PC-9 (cell line): ENCODE data around the gene TMEM183A. TPM values are rescaled to one million over a fixed set of nuclear protein-coding genes. Genes with fewer than 3 reads are reported as not detected.

ENCODE experiments used
- BruUV-seq: library from RNA; stranded (reverse); fragments of 400-500 nt; replicated peaks from 2 replicates; lab custom pipeline; 2021; lab: Mats Ljungman, UMichigan
- CTCF ChIA-PET: fragments of 300-600 bp; sonication (Branson Sonifier 250); formaldehyde crosslinking; loops from one replicate; lab custom pipeline; 2022; ENCODE audit warnings: antibody characterized with exemption; lab: Charles Lee
- POLR2A ChIA-PET: fragments of 300-600 bp; sonication (Branson Sonifier 250); formaldehyde crosslinking; loops from one replicate; lab custom pipeline; 2022; ENCODE audit warnings: antibody characterized with exemption; ENCODE audit not compliant: unreplicated experiment; lab: Charles Lee
- DNase-seq, 2 experiments: peaks; one replicate each; pipeline versions ENCODE4 v3.0.0 to v3.0.0-alpha.2; 2015 to 2022; ENCODE audit warnings: mixed read lengths in 1 of 2
- H2AFZ ChIP-seq: fragments of 200-600 bp; sonication (generic); 2 replicates; pipeline ENCODE4 v1.8.1; 2017; ENCODE audit warnings: antibody characterized with exemption
- H3F3A ChIP-seq: fragments of 200-600 bp; sonication (generic); 2 replicates; pipeline ENCODE4 v1.8.1; 2017; ENCODE audit warnings: antibody characterized with exemption, mild to moderate bottlenecking, low read depth; ENCODE audit not compliant: insufficient read depth
- H3K27ac ChIP-seq: fragments of 200-600 bp; sonication (generic); 2 replicates; pipeline ENCODE4 v1.6.1; 2016; ENCODE audit warnings: mixed run types
- H3K27me3 ChIP-seq: fragments of 200-600 bp; sonication (generic); 2 replicates; pipeline ENCODE4 v1.6.1; 2016; ENCODE audit warnings: low read depth, mixed run types; ENCODE audit not compliant: insufficient read depth
- H3K36me3 ChIP-seq: fragments of 200-600 bp; sonication (generic); 2 replicates; pipeline ENCODE4 v1.6.1; 2016; ENCODE audit warnings: low read depth, mixed run types
- H3K4me1 ChIP-seq: fragments of 200-600 bp; sonication (generic); replicated peaks from 2 replicates; pipeline ENCODE4 v1.6.1; 2016; ENCODE audit warnings: mixed run types; ENCODE audit not compliant: insufficient read depth
- H3K4me2 ChIP-seq: fragments of 200-600 bp; sonication (generic); 2 replicates; pipeline ENCODE4 v1.6.1; 2017; ENCODE audit warnings: mixed run types
- H3K4me3 ChIP-seq: fragments of 200-600 bp; sonication (generic); 2 replicates; pipeline ENCODE4 v1.6.1; 2016; ENCODE audit warnings: mixed run types
- H3K79me2 ChIP-seq: fragments of 200-600 bp; sonication (generic); 2 replicates; pipeline ENCODE4 v1.6.1; 2017; ENCODE audit warnings: low read depth, mixed run types
- H3K9me2 ChIP-seq: fragments of 200-600 bp; sonication (generic); 2 replicates; pipeline ENCODE4 v1.8.1; 2017; ENCODE audit warnings: mild to moderate bottlenecking; ENCODE audit not compliant: insufficient read depth
- H3K9me3 ChIP-seq: fragments of 200-600 bp; sonication (generic); 2 replicates; pipeline ENCODE4 v1.8.1; 2016; ENCODE audit warnings: low read depth; ENCODE audit not compliant: insufficient read depth
- H4K20me1 ChIP-seq: fragments of 200-600 bp; sonication (generic); 2 replicates; pipeline ENCODE4 v1.8.1; 2017; ENCODE audit not compliant: insufficient read depth
- CTCF ChIP-seq: fragments of 200-600 bp; sonication (generic); conservative IDR thresholded peaks from 2 replicates; pipeline ENCODE4 v1.6.1; 2017; ENCODE audit warnings: mixed run types, antibody characterized with exemption, mild to moderate bottlenecking, moderate library complexity
- EZH2 ChIP-seq: fragments of 200-600 bp; sonication (generic); IDR thresholded peaks from 2 replicates; pipeline ENCODE4 v1.8.0; 2017; ENCODE audit warnings: antibody characterized with exemption, low read depth
- intact Hi-C: fragments of 100-400 bp; cut with micrococcal nuclease; formaldehyde crosslinking; loops from one replicate; pipeline ENCODE4 v1.10.0; 2022; ENCODE audit not compliant: unreplicated experiment
- total RNA-seq: library from RNA; stranded (reverse); gene quantifications from 2 replicates; pipeline ENCODE4 v1.2.3, GENCODE V29; 2021

TMEM183A gene
- total RNA-seq, 1 experiment from 2014 or later: 53.5 TPM

- Histone ChIP-seq H3K9me3 (no peaks in the 10 kb centered on the region), H3K27me3 (peaks cover 7% of the 10 kb centered on the region; the same call in 1 of the 2 replicates), H3K79me2 (no peaks in the 10 kb centered on the region), H4K20me1 (no peaks in the 10 kb centered on the region), H2AFZ (no peak overlapping the region), H3K36me3 (no peaks in the 10 kb centered on the region), H3K4me2 (no peak overlapping the region), H3K4me1 (peaks cover 6% of the 10 kb centered on the region; the same call in 1 of the 2 replicates), H3K4me3 (no peak overlapping the region), H3K27ac (no peak overlapping the region), H3K9me2 (no peaks in the 10 kb centered on the region), H3F3A (peaks cover 4% of the 10 kb centered on the region; the same call in 1 of the 2 replicates)
- no peak for DNase-seq
- intact Hi-C loops: no loop called here
- TF ChIP-seq CTCF: no peak
- no peak for TF ChIP-seq EZH2
- POLR2A ChIA-PET: no interaction called here
- no TSS peak for BruUV-seq
- CTCF ChIA-PET: no interaction called here
Measured at GRCh38 chr1:202987255-202987654, 19.9 kb upstream of the TMEM183A start.

GRCh38 chr1:202987922-202988583 is 19.1 kb upstream of the TMEM183A start:
- Histone ChIP-seq H3K79me2 (no peaks in the 10 kb centered on the region), H4K20me1 (no peaks in the 10 kb centered on the region), H3K4me1 (peaks cover 3% of the 10 kb centered on the region; the same call in 1 of the 2 replicates), H3F3A (peaks cover under 1% of the 10 kb centered on the region; the same call in 1 of the 2 replicates), H3K27ac (no peak overlapping the region), H3K9me2 (no peaks in the 10 kb centered on the region), H3K4me2 (no peak overlapping the region), H3K9me3 (no peaks in the 10 kb centered on the region), H3K27me3 (peaks cover 7% of the 10 kb centered on the region; the same call in 1 of the 2 replicates), H2AFZ (no peak overlapping the region), H3K4me3 (no peak overlapping the region), H3K36me3 (no peaks in the 10 kb centered on the region)
- intact Hi-C loops: no loop called here
- CTCF ChIA-PET: no interaction called here
- no peak for DNase-seq
- no TSS peak for BruUV-seq
- POLR2A ChIA-PET: no interaction called here
- no peak for TF ChIP-seq EZH2
- TF ChIP-seq CTCF: no peak

GRCh38 chr1:202989879-202990278 is 17.3 kb upstream of the TMEM183A start:
- intact Hi-C loops: loop anchor here (10.0 kb wide), 1 partner anchor 235 kb away; no protein-coding TSS in a partner anchor
- peaks cover 7% of the 10 kb centered on the region; the same call in 1 of the 2 replicates for H3K27me3 ChIP-seq
- no peaks in the 10 kb centered on the region for H3K36me3 ChIP-seq
- H3K27ac ChIP-seq: no peak overlapping the region
- no peaks in the 10 kb centered on the region for H3K9me2 ChIP-seq
- ChIA-PET CTCF (interaction anchor here (0.6 kb wide), 1 partner anchor 37 kb away, joined by 4 read pairs; no protein-coding TSS in a partner anchor), POLR2A (no interaction called here)
- BruUV-seq: no TSS peak
- no peaks in the 10 kb centered on the region for H3K9me3 ChIP-seq
- H3K4me2 ChIP-seq: no peak overlapping the region
- no peaks in the 10 kb centered on the region for H4K20me1 ChIP-seq
- no peak overlapping the region for H3K4me3 ChIP-seq
- no peaks in the 10 kb centered on the region for H3K79me2 ChIP-seq
- peaks cover 6% of the 10 kb centered on the region for H3K4me1 ChIP-seq
- H3F3A ChIP-seq: no peaks in the 10 kb centered on the region
- H2AFZ ChIP-seq: no peak overlapping the region
- TF ChIP-seq EZH2 (no peak), CTCF (no peak)
- DNase-seq: no peak
